ENCODE measurements around the gene INO80C.
"Not testable (repeated sequence)": the region's sequence is repeated elsewhere in the genome, so short reads cannot be mapped to it uniquely, and the experiment has no call there.

INO80C gene

GRCh38 chr18:35489913-35490490, 7.8 kb downstream of the INO80C start:
- no peak for DNase-seq (ENCODE audit: low read depth in 2 of 3, low spot score in 1 of 3)

GRCh38 chr18:35489281-35489680, 8.5 kb downstream of the INO80C start:
- DNase-seq (ENCODE audit: low read depth in 2 of 3, low spot score in 1 of 3), result not testable (repeated sequence)

GRCh38 chr18:35488396-35488795, 9.4 kb downstream of the INO80C start:
- DNase-seq (ENCODE audit: low read depth in 2 of 3, low spot score in 1 of 3), result not testable (repeated sequence)

- DNase-seq (ENCODE audit: low read depth in 2 of 3, low spot score in 1 of 3), result not testable (repeated sequence)
These were observed 10.2 kb downstream of the INO80C start for GRCh38 chr18:35487525-35487924.

GRCh38 chr18:35485852-35486251, 11.9 kb downstream of the INO80C start:
- no peak for DNase-seq (ENCODE audit: low read depth in 2 of 3, low spot score in 1 of 3)

GRCh38 chr18:35484034-35484433, 13.7 kb downstream of the INO80C start:
- DNase-seq (ENCODE audit: low read depth in 2 of 3, low spot score in 1 of 3), result no peak

GRCh38 chr18:35481960-35482366, 15.8 kb downstream of the INO80C start:
- no peak for DNase-seq (ENCODE audit: low read depth in 2 of 3, low spot score in 1 of 3)

GRCh38 chr18:35479911-35480586, 17.7 kb downstream of the INO80C start:
- DNase-seq (ENCODE audit: low read depth in 2 of 3, low spot score in 1 of 3), result no peak

GRCh38 chr18:35478520-35479435, 19.0 kb downstream of the INO80C start:
- peak; percentile 12 to 42 (median 28) for DNase-seq (ENCODE audit: low read depth in 2 of 3, low spot score in 1 of 3)

GRCh38 chr18:35477974-35478373, 19.8 kb downstream of the INO80C start:
- DNase-seq (ENCODE audit: low read depth in 2 of 3, low spot score in 1 of 3), result no peak

- DNase-seq (ENCODE audit: low read depth in 2 of 3, low spot score in 1 of 3), result no peak
These were observed 20.3 kb downstream of the INO80C start for GRCh38 chr18:35477497-35477896.

GRCh38 chr18:35474884-35475283, 22.9 kb downstream of the INO80C start:
- no peak for DNase-seq (ENCODE audit: low read depth in 2 of 3, low spot score in 1 of 3)

- no peak for DNase-seq (ENCODE audit: low read depth in 2 of 3, low spot score in 1 of 3)
These were observed 24.2 kb downstream of the INO80C start for GRCh38 chr18:35473562-35473961.

GRCh38 chr18:35470435-35470834, 27.3 kb downstream of the INO80C start:
- no peak for DNase-seq (ENCODE audit: low read depth in 2 of 3, low spot score in 1 of 3)

GRCh38 chr18:35469725-35470124, 28.0 kb downstream of the INO80C start:
- DNase-seq (ENCODE audit: low read depth in 2 of 3, low spot score in 1 of 3), result no peak

GRCh38 chr18:35468711-35469110, 29.0 kb downstream of the INO80C start:
- no peak for DNase-seq (ENCODE audit: low read depth in 2 of 3, low spot score in 1 of 3)

GRCh38 chr18:35467624-35468016, 30.1 kb downstream of the INO80C start:
- no peak for DNase-seq (ENCODE audit: low read depth in 2 of 3, low spot score in 1 of 3)

GRCh38 chr18:35466815-35467623, 30.7 kb downstream of the INO80C start:
- no peak for DNase-seq (ENCODE audit: low read depth in 2 of 3, low spot score in 1 of 3)

- DNase-seq (ENCODE audit: low read depth in 2 of 3, low spot score in 1 of 3), result no peak
These were observed 31.4 kb downstream of the INO80C start for GRCh38 chr18:35466334-35466733.

GRCh38 chr18:35465329-35465728, 32.4 kb downstream of the INO80C start:
- no peak for DNase-seq (ENCODE audit: low read depth in 2 of 3, low spot score in 1 of 3)

- no peak for DNase-seq (ENCODE audit: low read depth in 2 of 3, low spot score in 1 of 3)
These were observed 32.9 kb downstream of the INO80C start for GRCh38 chr18:35464831-35465279.

All from stimulated activated CD4-positive, alpha-beta T cell treated with anti-CD3 and anti-CD28 coated beads, Interleukin-12 subunit alpha, Interleukin-12 subunit beta, amount 100 ng/mL, for 48 hours (primary cell).